NCI-H345 treated with DMSO at 0.1 percent for 48 hours (cell line): ENCODE results near the gene CC2D2A.

Source experiments
- DNase-seq: peaks from one replicate; lab custom pipeline; 2025; ENCODE audit not compliant: unreplicated experiment; lab: John Stamatoyannopoulos, UW

The CC2D2A gene

GRCh38 chr4:15469402-15470127, at the start of gene CC2D2A:
Gene CC2D2A, plus strand, starts transcription at chr4:15469882. Its CDS starts 6,051 bp downstream, at chr4:15475933.
- no peak for DNase-seq

- no peak for DNase-seq
Observed at GRCh38 chr4:15420642-15421041, 49.0 kb upstream of the CC2D2A start.

GRCh38 chr4:15423285-15423711, 46.4 kb upstream of the CC2D2A start:
- no peak for DNase-seq

GRCh38 chr4:15425520-15425919, 44.2 kb upstream of the CC2D2A start:
- no peak for DNase-seq

GRCh38 chr4:15427161-15427560, 42.5 kb upstream of the CC2D2A start:
- no peak for DNase-seq

GRCh38 chr4:15427701-15428100, 42.0 kb upstream of the CC2D2A start, which contains the start of gene C1QTNF7:
Gene C1QTNF7, plus strand, starts transcription at chr4:15428033. Its CDS starts 7,711 bp downstream, at chr4:15435744.
- no peak for DNase-seq

- no peak for DNase-seq
Observed at GRCh38 chr4:15428611-15429010, 41.1 kb upstream of the CC2D2A start.

GRCh38 chr4:15434091-15434490, 35.6 kb upstream of the CC2D2A start:
- DNase-seq: no peak

- DNase-seq: no peak
Observed at GRCh38 chr4:15434676-15435075, 35.0 kb upstream of the CC2D2A start.

- DNase-seq: no peak
Observed at GRCh38 chr4:15436513-15436912, 33.2 kb upstream of the CC2D2A start.

- no peak for DNase-seq
Observed at GRCh38 chr4:15438939-15439524, 30.6 kb upstream of the CC2D2A start.

- no peak for DNase-seq
Observed at GRCh38 chr4:15443371-15444160, 26.1 kb upstream of the CC2D2A start.

GRCh38 chr4:15444276-15444675, 25.4 kb upstream of the CC2D2A start:
- DNase-seq: no peak

GRCh38 chr4:15444879-15445547, 24.7 kb upstream of the CC2D2A start:
- DNase-seq: no peak

- DNase-seq: no peak
Observed at GRCh38 chr4:15451181-15451865, 18.4 kb upstream of the CC2D2A start.

GRCh38 chr4:15451866-15452765, 17.6 kb upstream of the CC2D2A start:
- DNase-seq: no peak

- no peak for DNase-seq
Observed at GRCh38 chr4:15455290-15455689, 14.4 kb upstream of the CC2D2A start.

GRCh38 chr4:15457406-15458201, 12.1 kb upstream of the CC2D2A start:
- DNase-seq: no peak

- DNase-seq: no peak
Observed at GRCh38 chr4:15458616-15459015, 11.1 kb upstream of the CC2D2A start.
